Chondrocyte (in vitro differentiated cells): Measurements from ENCODE around the gene CD160. TPM values are rescaled to one million over a fixed set of nuclear protein-coding genes. Genes with fewer than 3 reads are reported as not detected.

ENCODE experiments used
- DNase-seq: peaks from one replicate; pipeline ENCODE4 v3.0.0; 2021; ENCODE audit warnings: mixed read lengths, low spot score
- H3K27ac Mint-ChIP-seq: one replicate; pipeline ENCODE4 v1.8.0; 2021; ENCODE audit warnings: mild to moderate bottlenecking, moderate library complexity, mixed read lengths; ENCODE audit not compliant: unreplicated experiment
- H3K27me3 Mint-ChIP-seq: 2 replicates; pipeline ENCODE4 v1.8.0; 2021; ENCODE audit warnings: low read depth, mixed read lengths
- H3K36me3 Mint-ChIP-seq: 2 replicates; pipeline ENCODE4 v1.8.0; 2021; ENCODE audit warnings: low read depth, mixed read lengths
- H3K4me1 Mint-ChIP-seq: 2 replicates; pipeline ENCODE4 v1.8.0; 2021; ENCODE audit warnings: low read depth, mild to moderate bottlenecking, mixed read lengths
- H3K4me3 Mint-ChIP-seq: one replicate; pipeline ENCODE4 v1.8.0; 2021; ENCODE audit warnings: mild to moderate bottlenecking, moderate library complexity, mixed read lengths; ENCODE audit not compliant: unreplicated experiment
- H3K9me3 Mint-ChIP-seq: 2 replicates; pipeline ENCODE4 v1.8.0; 2021; ENCODE audit warnings: low read depth, mixed read lengths
- total RNA-seq: library from RNA; stranded (reverse); gene quantifications from 3 replicates; pipeline ENCODE4 v1.2.1, GENCODE V29; 2021
- TF ChIP-seq, protein P1 (sequence below): fragments of 200-600 bp; sonication (generic); IDR thresholded peaks from 2 replicates; pipeline ENCODE4 v1.5.0; 2021; ENCODE audit warnings: antibody characterized with exemption, mild to moderate bottlenecking, moderate library complexity

Gene CD160
- total RNA-seq, 1 donor from 2014 or later, result not detected

DNA sequence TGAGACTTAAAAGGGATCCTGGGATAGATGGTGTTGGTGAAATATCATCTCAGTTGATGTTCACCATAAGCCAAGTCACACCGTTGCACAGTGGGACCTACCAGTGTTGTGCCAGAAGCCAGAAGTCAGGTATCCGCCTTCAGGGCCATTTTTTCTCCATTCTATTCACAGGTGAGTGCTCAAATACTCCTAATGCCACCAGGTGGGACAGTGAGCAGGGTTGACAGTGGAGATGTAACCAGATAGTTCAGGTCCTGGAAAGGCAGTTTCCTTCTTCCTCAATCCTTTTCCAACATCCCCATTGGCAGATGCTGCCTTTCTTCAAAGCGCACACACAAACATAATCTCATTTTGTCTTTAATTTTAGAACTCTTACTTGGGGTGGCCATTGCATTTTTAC lies 11.6 kb downstream of the CD160 start:
- no peaks in the 10 kb centered on the region for H3K27me3 Mint-ChIP-seq
- no peaks in the 10 kb centered on the region for H3K9me3 Mint-ChIP-seq
- no peak overlapping the region for H3K27ac Mint-ChIP-seq
- TF ChIP-seq, protein P1, sequence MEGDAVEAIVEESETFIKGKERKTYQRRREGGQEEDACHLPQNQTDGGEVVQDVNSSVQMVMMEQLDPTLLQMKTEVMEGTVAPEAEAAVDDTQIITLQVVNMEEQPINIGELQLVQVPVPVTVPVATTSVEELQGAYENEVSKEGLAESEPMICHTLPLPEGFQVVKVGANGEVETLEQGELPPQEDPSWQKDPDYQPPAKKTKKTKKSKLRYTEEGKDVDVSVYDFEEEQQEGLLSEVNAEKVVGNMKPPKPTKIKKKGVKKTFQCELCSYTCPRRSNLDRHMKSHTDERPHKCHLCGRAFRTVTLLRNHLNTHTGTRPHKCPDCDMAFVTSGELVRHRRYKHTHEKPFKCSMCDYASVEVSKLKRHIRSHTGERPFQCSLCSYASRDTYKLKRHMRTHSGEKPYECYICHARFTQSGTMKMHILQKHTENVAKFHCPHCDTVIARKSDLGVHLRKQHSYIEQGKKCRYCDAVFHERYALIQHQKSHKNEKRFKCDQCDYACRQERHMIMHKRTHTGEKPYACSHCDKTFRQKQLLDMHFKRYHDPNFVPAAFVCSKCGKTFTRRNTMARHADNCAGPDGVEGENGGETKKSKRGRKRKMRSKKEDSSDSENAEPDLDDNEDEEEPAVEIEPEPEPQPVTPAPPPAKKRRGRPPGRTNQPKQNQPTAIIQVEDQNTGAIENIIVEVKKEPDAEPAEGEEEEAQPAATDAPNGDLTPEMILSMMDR, result no peak
- peaks cover 3% of the 10 kb centered on the region for H3K36me3 Mint-ChIP-seq
- peaks cover 6% of the 10 kb centered on the region for H3K4me1 Mint-ChIP-seq
- no peak for DNase-seq
- no peak overlapping the region for H3K4me3 Mint-ChIP-seq

DNA sequence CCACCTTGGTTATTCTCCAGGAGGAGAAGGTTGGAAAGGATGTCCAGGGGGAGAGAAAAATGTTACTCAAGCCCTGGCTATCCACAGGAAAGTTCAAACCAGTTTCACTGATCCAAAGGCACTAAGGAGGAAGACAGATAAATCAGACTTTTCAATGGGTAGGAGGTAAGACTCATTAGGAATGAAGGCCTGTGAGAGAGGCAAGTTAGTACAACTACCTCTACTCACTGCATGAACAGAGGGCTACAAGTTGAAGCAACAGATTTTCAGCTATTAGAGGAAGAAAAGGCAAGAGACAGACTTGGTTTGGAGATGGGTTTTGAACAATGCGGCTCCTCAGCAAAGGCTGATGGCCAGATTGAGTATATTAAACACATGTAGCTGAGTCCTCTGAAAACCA lies 16.9 kb downstream of the CD160 start:
- Mint-ChIP-seq H3K4me1 (peaks cover 11% of the 10 kb centered on the region), H3K9me3 (no peaks in the 10 kb centered on the region), H3K4me3 (no peak overlapping the region), H3K27ac (no peak overlapping the region), H3K27me3 (no peaks in the 10 kb centered on the region), H3K36me3 (peaks cover 3% of the 10 kb centered on the region)
- no peak for DNase-seq
- TF ChIP-seq, protein P1, result no peak

DNA sequence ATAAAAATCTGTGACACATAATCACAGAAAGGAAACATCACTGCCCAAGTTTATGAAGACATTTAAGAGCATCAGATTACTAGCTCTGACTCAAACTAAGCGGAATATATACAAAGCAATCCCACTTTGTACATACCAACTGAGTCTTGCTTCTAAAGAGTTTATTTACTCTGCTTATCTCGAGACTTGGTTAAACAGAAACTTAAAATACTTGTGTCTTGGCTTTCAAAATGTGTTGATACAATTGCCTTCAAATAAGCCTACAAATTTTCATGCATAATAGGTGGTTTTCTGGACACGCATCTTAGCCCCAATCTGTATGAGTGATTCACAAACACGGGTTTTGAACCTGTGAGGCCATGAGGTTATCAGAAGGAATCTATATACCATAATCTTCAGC lies 21.0 kb downstream of the CD160 start:
- Mint-ChIP-seq H3K9me3 (no peaks in the 10 kb centered on the region), H3K36me3 (peaks cover 25% of the 10 kb centered on the region), H3K27ac (peak overlapping the region; percentile 4), H3K4me3 (no peak overlapping the region), H3K4me1 (peaks cover 8% of the 10 kb centered on the region), H3K27me3 (no peaks in the 10 kb centered on the region)
- TF ChIP-seq, protein P1, result no peak
- DNase-seq, result no peak

DNA sequence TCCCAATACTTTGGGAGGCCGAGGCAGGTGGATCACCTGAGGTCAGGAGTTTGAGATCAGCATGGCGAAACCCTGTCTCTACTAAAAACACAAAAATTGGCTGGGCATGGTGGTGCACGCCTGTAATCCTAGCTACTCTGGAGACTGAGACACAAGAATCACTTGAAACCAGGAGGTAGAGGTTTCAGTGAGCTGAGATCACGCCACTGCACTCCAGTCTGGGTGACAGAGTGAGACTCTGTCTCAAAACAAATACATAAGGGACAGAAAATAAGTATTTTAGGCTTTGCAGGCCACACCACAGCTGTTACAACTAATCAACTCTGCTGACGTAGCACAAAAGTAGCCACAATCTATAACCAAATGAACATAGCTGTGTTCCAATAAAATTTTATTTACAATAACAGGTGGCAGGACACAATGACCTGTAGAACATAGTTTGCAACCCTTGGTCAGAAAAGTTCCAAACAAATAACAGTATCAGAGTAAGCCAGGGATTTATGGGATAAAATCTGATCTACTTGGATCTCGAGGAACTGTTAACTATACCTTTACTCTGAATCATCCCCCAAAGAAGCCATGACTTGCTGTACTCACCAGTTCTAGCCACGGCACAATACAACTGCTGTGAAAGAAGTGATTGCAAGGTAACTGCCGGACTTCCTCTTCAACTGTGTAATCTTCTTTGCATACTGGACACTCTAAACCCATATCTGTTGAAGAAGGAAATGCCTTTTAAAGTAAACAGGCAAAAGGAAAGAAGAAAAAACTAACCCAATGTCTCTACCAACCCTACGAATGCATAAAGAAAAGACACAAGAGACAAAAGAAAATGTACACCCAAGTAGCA lies 28.3 kb downstream of the CD160 start:
- TF ChIP-seq, protein P1, result no peak
- Mint-ChIP-seq H3K36me3 (peaks cover 42% of the 10 kb centered on the region), H3K9me3 (no peaks in the 10 kb centered on the region), H3K27me3 (no peaks in the 10 kb centered on the region), H3K4me3 (no peak overlapping the region), H3K4me1 (peaks cover 19% of the 10 kb centered on the region), H3K27ac (no peak overlapping the region)
- DNase-seq, result no peak

DNA sequence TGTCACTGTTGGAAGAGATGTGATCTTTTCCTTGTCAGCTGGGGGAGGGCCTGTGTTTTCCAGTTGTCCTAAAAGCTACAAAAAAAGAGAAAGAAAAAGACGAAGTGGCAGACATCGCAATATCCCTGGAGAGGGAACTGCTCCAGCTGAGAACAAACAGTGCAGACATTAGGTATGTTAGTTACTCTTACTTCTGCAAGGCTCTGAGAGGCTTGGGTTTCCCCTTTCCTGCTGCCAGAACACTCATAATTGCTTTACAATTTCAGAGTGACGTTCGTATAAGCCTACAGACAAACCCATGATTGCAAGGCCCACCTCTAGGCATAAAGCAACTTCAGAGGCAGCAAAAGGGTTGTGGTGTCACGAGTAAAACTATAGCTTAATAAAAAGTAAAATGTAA lies 31.1 kb downstream of the CD160 start:
- no peaks in the 10 kb centered on the region for H3K9me3 Mint-ChIP-seq
- DNase-seq, result no peak
- H3K4me1 Mint-ChIP-seq, result peaks cover 16% of the 10 kb centered on the region
- H3K36me3 Mint-ChIP-seq, result peaks cover 24% of the 10 kb centered on the region
- H3K27me3 Mint-ChIP-seq, result no peaks in the 10 kb centered on the region
- H3K27ac Mint-ChIP-seq, result no peak overlapping the region
- TF ChIP-seq, protein P1, result no peak
- H3K4me3 Mint-ChIP-seq, result no peak overlapping the region
